Prostate gland (tissue), 2 donors: ENCODE data around the gene AGBL4.

ENCODE experiments used
- CTCF ChIP-seq, 4 experiments: fragments of 200-600 bp in 2 of 4; fragments of 450-650 bp in 2 of 4; sonication (generic) in 2 of 4; IDR thresholded peaks; 1 replicate in 3 of 4; 2 replicates in 1 of 4; pipeline ENCODE4 v1.5.1; 2016 to 2019; ENCODE audit warnings: antibody characterized with exemption in 4 of 4, mild to moderate bottlenecking in 2 of 4, moderate library complexity in 2 of 4
- POLR2A ChIP-seq: fragments of 450-650 bp; IDR thresholded peaks from one replicate; pipeline ENCODE4 v1.6.1; 2016; ENCODE audit warnings: antibody characterized with exemption, mild to moderate bottlenecking

DNA sequence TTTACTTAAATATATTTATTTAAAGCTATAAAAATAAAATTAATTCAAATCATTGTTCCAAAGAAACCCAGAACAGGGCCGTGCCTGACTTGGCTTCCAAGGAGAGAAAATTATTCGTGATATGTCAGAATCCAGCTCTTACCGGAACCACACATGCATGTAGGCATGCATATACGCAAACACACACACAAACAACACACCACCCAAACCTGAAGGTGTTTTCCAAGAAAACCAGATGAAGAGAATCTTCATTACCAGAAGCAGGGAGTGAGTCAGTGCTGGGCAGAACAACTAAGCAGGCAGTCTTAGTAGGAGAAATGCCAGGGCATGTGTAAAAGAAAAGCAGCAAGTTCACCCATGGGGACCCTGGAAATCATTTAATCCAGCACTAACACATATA is 815.0 kb downstream of the AGBL4 start:
- TF ChIP-seq CTCF (IDR thresholded peaks at IDR 0.05), result no peak
- no peak for TF ChIP-seq POLR2A
